Esophagus mucosa (tissue), 1 donor: ENCODE measurements around the gene ZNF414. TPM values are rescaled to one million over a fixed set of nuclear protein-coding genes. Genes with fewer than 3 reads are reported as not detected.
"Not testable (repeated sequence)": the region's sequence is repeated elsewhere in the genome, so short reads cannot be mapped to it uniquely, and the experiment has no call there.

Experiments
- ATAC-seq: fragments of 200-7000 bp; cut with Tn5 transposase; one replicate; pipeline ENCODE4 v1.9.1; 2020
- total RNA-seq: library from RNA; stranded (reverse); gene quantifications from one replicate; pipeline ENCODE4 v1.2.4, GENCODE V29; 2023
- donor health status: DM: yes; HTN: yes; CAD: no.

The ZNF414 gene, protein sequence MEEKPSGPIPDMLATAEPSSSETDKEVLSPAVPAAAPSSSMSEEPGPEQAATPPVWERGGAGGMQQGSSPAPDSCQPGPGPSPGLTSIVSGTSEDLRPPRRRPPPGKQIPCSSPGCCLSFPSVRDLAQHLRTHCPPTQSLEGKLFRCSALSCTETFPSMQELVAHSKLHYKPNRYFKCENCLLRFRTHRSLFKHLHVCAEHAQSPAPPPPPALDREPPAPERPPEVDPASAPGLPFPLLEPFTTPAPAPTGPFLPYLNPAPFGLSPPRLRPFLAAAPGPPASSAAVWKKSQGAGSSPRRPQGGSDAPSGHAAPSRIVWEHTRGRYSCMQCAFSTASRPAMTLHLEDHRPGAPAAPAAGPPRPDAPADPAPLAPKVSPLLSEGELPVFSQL
- 13.3 TPM for total RNA-seq

DNA sequence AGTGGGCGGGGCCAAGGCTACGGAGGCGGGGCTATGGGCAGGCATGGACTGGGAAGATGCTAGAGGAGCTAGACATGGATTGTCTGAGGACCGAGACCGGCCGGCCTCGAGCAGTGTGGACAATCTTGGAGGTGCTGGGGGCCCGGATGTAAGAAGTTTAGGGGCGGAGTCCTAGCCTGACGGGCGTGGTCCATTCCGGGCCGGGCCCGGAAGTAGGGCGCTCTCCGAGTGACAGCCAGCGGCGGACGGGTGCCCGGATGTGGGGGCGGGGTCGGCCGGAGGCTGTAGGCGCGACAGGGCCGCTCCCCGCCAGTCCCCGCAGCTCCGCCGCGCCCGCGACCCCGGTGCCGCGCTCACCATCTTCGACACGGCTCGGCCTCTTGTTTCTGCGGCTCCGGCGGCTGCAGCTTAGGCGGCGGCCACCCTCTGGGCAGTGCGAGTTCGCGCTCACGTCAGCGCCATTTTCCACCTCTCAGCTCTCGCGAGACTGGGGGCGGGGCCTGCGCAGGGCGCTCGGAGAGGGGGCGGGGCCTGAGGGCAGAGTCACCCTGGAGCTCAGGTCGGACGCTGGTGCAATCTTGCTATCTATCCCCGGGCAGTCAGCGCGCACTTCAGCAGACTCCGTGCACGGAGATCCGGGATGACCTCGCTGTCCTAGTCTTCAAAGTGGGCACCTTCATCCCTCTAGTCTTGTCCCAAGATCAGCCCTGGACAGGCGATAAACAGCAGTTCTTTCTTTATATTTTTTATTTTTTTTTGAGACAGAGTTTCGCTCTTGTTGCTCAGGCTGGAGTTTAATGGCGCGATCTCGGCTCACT is at the start of gene ZNF414:
Gene ZNF414, minus strand, starts transcription at position 481 of the 818 bp plus-strand sequence. Its CDS starts 121 bp downstream, at position 360.
- ATAC-seq, result peak; percentile 93

DNA sequence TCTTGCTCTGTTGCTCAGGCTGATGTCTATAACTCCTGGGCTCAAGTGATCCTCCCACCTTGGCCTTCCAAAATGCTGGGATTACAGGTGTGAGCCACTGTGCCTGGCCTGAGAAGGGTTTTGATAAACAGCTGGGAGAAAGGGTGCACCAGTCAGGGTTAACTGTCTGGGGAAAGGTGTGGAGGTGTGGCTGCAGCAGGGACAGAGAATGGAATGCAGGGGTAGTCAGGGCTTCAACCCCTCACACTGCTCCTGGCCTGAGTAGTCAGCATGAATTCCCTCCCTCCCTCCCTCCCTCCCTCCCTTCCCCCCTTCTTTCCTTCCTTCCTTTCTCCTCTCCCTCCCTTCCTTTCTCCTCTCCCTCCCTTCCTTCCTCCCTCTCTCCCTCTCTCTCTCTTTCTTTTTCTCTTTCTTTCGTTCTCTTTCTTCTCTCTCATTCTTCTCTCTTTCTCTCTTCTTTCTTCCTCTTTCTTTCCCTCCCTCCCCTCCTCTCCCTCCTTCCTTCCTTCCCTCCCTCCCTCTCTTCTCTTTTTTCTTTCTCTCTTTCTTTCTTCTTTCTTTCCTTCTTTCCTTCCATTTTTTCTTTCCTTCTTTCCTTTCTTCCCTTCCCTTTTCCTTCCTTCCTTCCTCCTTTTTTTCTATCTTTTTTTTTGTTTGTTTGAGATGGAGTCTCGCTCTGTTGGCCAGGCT is 47.3 kb upstream of the ZNF414 start:
- ATAC-seq, result no peak

DNA sequence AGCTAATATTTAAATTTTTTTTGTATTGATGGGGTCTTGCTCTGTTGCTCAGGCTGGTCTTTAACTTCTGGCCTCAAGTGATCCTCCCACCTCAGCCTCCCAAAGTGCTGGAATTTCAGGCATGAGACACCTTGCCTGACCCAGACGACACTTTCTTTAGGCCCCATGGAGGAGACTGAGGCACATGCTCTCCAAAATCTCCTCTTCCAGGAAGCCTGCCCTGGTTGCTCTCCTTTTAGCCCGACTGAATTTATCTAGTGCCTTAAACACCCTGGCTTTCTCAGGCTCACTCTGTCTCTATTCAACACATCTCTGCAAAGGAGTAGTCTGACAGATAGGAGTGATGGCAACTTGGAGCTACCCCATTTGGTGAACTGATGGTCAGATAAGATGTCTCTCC is 44.4 kb upstream of the ZNF414 start:
- no peak for ATAC-seq

DNA sequence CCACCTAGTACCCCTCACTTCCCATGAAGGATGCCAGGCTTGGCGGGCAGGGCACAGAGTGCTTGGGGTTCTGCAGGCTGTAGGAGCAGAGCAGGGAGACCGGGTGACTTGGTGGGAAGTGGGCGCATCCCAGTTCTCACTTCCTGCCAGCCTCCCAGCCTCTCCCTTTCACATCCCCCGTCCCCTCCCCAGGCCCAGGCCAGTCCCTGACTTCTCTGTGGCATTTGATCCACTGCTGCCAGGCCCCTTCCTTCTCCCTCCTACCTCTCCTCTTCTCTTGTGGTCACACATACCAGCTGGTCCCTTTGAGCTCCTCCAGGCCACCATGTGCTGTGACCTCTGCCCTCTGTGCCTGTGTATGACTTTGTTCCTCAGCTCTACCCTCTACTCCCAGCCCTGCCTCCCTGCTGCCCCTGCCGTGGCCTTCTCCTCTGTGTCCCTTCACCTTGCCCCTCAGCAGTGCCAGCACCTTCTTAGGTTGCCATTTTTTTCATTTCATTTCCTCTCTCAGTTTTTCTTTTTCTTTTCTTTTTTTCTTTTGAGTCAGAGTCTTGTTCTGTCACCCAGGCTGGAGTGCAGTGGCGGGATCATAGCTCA is 43.8 kb upstream of the ZNF414 start:
- ATAC-seq, result no peak

DNA sequence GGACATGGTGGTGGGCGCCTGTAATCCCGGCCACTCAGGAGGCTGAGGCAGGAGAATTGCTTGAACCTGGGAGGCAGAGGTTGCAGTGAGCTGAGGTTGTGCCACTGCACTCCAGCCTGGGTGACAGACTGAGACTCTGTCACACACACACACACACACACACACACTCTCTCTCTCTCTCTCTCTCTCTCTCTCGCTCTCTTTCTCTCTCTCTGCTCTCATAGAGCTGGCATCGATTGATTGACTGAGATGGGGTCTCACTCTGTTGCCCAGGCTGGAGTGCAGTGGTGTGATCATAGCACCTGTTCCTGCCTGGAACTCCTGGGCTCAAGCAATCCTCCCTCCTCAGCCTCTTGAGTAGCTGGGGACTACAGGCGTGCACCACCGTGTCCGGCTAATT is 39.8 kb upstream of the ZNF414 start:
- not testable (repeated sequence) for ATAC-seq

DNA sequence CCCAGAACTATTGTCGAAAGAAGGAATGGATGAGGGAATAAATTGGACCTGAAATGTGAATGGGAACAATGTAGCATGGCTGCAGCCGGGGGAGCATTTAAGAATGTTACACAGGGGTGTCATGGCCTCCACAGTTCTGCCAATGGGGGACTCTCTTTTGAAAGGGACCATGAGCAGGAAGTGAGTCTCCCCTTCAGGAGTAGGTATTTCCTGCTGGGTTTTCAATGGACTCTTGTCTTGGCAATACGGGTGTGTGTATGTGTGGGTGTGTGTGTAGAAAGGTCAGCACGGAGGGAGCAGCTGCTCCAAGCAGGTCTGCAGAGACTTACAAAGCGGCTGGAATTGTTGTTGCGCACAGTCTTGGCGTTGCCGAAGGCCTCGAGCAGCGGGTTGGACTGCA is 38.8 kb upstream of the ZNF414 start:
- ATAC-seq, result no peak

DNA sequence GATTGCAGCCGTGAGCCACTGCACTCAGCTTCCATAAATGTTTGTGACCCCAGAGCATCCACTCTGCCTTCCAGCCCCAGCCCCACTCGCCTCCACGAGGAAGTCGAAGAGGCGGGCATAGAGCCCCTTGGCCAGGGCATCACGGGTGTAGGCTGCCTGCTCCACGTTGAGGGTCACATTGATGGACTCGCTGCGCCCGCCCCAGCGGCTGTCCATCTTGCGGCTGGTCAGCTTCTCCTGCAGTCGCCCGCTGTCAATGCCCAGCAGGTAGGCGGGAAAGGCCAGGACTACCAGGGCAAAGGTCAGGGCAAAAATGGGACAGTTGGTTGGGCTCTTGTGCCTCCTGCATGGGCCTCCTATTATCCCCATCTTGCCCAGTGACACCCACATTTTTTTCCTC is 36.1 kb upstream of the ZNF414 start:
- no peak for ATAC-seq

DNA sequence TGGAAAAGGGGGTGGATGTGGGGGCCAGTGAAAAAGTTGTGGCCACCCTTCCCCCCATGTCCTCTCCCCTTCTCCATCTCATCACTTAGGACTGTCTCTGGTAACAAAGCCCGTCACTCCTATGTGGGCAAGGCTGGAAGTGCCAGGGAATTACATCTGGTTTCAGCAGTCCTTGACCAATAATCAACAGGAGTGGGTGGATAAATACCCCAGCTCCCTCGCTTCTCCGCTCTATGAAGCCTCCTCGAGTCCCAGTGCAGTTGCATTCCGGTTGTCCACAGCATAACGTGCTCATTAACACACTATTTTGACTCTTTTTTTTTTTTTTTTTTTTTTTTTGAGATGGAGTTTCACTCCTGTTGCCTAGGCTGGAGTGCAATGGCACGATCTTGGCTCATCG is 31.8 kb upstream of the ZNF414 start:
- no peak for ATAC-seq

DNA sequence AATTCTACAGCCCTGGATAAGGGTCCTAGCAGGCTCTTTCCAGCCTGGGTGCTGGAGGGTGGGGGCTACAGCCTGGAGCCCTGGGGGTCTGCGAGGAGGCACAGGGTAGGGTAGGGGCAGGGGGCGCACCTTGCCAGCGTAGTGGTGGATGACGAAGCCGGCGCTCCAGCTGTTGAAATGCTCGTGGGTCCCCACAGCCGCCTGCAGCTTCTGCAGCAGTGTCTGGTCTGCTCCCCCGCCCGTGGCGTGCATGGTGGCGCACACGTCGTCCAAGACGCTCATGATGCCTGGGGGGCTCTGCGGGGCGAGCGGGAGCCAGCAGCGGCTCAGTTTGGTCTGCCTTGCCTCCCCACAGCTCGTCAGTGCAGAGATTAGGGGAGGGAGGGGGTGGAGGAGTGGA is 30.2 kb upstream of the ZNF414 start:
- ATAC-seq, result peak; percentile 19

DNA sequence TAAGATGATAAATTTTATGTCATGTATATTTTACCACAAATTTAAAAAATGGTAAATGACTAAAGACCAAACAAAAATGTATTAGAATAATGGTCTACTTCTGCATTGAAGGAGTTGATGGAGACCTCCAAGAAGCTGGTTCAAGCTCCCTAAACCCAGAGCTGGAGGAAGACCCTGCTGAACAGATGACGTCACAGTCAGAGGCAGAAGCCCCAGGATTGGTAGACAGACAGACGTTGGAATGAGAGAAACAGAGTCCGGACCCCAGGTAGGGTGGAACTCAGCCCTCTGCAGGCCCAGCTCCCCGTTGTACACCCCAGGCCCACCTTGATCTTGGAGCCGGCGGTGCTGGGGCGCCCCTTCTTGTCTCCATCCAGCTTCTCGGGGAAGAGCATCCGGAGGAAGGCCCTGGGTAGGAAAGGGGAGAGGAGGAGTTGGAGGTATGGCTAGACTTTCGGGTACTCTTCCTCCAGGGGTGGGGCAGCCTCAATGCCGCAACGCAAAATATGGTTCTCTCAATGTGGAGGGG is 25.7 kb upstream of the ZNF414 start:
- peak; percentile 8 for ATAC-seq

DNA sequence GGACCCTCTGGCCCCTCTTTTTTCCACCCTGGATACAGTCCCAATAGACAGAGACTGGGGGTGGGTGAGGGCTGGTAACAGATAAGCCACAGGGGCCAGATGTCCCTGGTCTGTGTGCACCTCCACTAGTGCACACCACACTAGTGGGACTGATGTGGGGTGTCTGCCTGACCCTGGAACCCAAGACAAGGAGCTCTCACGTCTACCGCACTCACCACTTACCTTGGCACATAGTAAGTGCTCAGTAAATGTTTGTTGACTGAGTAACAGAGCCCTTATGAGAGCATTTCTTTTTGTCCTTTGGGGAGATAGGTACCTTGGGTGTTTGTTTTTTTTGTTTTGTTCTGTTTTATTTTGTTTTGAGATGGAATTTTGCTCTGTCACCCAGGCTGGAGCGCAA is 23.1 kb upstream of the ZNF414 start:
- no peak for ATAC-seq

DNA sequence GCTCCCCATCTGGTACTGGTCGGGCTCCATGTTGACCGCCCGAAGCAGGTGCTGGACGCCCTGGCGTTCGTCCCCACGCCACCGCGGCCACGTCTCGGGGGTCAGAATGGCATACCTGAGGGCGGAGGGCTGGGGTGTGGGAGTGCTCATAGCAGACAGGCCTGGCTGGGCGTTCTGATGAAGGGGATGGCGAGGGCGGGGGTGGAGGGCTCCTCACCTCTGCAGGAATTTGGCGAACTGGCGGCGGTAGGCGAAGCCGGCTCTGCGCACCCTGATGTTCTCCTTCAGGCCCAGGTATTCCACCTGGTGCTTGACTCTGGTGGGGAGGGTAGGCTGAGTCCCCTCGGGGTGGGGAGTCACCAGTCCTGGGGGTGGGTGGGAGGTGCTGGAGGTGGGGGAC is 22.3 kb upstream of the ZNF414 start:
- ATAC-seq, result no peak

DNA sequence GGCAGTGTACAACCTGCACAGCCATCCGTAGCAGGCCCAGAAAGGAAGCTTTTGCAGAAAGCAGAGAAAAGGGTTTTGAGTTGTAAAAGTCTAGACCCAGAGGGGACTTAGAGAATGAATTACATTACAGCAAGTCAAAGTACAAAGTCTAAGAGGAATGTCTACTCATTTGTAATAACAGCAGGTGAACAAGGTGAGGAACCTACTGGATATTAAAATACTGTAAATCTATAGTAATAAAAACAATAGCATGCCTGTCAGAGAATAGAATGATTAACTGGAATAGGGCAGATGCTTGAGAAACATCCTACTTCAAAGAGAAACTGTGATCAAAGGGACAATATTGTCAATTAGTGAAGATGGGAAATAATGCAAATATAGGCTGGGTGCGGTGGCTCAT is 18.3 kb upstream of the ZNF414 start:
- ATAC-seq, result no peak

DNA sequence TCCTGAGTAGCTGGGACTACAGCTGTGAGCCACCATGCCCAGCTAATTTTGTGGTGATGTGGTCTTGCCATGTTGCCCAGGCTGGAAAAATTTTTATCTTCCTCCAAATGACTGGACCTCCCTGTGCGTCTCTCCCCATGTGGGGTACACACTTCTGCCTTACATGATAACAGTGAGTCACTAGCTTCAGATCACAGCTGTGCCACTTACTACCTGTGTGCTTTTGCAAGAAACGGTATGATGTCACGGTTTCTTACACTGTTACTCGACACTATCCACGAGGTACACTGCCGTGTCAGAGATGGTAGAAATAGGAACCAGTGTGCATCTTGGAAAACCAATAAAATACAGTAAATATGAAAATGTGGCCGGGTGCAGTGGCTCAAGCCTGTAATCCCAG is 17.5 kb upstream of the ZNF414 start:
- ATAC-seq, result no peak

DNA sequence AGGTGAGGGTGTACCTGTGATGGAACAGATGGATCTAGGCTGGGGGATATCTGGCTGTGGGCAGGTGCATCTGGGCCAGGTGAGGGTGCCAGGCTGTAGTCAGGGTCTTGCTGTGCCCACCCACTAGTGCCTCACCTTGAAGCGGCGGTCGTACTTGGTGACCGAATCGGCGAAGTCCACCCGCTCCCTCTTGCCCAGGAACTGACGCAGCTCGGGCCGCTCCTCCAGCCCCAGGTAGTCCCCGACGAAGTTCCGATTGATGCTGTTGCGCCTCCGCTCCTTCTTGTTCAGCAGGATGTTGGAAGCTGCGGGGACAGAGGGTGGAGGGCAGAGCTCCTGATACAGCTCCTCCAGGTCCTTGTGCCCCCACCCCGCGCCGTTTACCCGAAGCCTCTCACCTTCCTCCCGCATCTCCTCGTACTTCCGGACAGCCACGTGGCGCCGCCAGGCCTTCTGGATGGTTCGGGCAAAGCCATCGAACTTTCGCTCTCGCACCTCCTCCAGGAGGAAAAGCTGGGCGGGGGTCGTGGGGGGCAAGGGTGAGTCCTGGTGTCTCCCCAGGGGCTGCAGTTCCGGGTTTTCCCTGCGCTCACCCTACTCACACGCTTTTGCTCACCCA is 16.2 kb upstream of the ZNF414 start:
- no peak for ATAC-seq

DNA sequence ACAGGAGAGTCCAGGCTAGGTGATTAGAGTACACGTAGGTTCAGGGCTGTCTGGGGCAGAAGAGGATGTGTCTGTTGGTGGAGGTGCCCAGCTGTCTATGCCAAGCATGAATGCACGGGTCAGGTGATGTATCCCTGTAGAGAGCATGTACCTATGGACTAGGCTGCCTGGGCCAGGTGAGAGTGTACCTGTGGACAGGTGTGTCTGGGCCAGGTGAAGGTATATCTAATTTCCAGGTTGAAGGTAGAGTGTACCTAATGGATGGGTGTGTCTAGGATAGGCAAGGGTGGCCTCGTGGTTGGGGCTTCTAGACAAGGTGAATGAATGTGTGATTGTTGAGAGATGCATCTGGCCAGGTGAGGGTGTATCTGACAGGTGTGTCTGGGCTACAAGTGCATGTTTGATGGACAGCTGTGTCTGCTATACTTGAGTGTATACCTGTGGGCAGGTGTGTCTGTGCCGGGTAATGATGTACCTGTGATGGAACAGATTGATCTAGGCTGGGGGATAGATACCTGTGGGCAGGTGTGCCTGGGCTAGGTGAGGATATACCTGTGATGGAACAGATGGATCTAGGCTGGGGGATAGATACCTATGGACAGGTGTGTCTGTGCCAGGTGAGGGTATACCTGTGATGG is 15.5 kb upstream of the ZNF414 start:
- ATAC-seq, result no peak

DNA sequence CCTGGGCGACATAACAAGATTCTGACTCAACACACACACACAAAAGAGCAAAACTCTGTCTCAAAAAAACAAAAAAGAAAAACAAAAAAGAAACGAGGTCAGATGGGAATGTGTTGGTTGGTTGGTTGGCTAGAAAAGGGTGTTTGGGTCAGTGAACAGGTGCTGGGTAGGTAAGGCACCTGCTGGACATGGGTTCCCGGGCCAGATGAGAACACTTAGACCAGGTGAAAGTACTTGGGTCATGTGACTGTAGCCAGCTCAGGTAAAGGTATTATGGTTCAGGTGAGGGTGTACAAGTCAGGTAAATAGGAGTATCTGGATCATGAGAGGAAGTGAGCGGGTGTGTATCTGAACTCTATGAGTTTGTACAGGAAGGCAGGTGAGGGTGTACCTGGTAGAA is 14.5 kb upstream of the ZNF414 start:
- ATAC-seq, result peak; percentile 17

DNA sequence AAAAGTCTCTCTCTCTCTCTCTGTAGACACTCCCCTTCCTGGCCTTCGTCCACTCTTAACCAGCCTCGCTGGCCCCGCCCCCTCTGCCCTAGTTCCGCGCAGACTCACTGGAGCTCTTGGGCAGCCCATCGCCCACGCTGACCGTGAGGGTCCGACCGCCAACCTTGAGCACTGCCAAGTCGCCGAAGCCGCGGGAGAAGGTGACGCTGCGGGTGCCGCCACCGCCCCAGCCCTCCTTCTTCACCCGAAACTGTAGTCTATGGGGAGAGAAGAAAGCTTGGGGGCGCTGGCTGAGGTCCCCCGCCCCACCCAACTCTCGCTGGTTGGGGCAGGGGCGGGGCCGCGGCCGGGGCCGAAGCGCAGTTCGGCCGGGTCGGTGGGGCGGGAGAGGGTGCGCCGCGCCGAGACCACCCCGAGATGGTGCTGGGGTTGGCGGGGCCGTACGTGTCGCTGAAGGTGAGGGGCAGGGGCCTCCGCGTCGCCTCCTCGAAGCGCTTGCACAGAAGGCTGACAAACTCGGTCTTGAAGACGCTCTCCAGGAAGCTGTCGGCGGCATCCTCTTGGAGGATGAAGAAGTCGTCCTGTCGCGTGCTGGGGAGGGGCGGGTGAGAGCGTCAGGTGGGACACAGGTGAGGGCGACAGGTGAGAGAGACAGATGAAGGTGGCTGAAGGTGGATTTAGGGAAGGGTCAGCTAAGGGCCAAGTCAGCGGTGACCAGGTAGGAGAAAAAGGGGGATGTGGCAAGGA is 12.6 kb upstream of the ZNF414 start:
- peak; percentile 65 for ATAC-seq

DNA sequence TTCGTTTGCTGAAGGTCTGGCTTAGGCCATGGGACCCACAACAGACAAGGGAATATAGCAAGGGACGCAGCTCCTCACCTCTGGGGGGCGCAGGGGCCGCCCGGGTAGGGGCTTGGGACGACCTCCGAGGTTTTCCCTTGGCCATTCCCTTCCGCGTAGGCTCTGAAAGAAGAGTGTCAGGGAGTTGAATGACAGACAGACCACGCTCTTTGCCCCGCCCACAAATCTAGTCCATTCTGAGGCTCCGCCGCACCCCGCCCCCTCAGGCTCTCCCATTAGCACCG is 11.4 kb upstream of the ZNF414 start:
- ATAC-seq, result no peak

DNA sequence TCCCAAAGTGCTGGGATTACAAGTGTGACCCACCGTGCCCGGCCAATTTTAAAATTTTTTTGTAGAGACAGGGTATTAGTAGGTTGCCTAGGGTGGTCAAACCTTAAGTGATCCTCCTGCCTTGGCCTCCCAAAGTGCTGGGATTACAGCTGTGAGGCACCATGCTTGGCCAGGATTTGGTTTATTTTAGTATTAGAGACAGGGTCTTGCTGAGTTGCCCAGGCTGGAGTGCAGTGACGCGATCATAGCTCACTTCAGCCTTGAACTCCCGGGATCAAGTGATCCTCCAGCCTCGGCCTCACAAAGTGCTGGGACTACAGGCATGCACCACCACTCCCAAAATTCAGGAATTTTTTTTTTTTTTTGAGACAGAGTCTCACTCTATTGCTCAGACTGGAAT is 5.4 kb upstream of the ZNF414 start:
- ATAC-seq, result no peak

DNA sequence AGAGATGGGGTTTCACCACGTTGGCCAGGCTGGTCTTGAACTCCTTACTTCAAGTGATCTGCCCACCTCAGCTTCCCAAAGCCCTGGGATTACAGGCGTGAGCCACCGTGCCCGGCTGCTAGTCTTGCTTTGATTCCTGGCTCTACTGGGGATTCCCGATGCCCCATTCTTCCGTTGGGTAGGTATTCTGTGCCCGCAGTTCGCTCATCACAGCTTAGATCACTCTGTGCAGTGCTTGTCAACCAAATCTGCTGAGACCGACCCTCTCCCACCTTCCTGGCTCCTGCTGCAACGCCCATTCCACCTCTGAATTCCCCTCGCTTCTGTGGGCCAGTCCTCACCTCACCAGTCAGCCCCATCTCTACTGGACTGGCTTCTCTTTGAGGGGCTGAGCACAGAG is 4.6 kb upstream of the ZNF414 start:
- ATAC-seq, result no peak
